Omental fat pad (tissue), 4 donors: ENCODE results near the gene SCGB1D4. TPM values are rescaled to one million over a fixed set of nuclear protein-coding genes. Genes with fewer than 3 reads are reported as not detected.

Experiments
- ATAC-seq: fragments of 150-250 bp; one replicate; pipeline ENCODE4 v1.9.1; 2016; ENCODE audit warnings: mild to moderate bottlenecking, moderate library complexity; ENCODE audit not compliant: low FRiP score
- DNase-seq: peaks from one replicate; pipeline ENCODE4 v3.0.0-alpha.2; 2019; ENCODE audit warnings: low spot score
- CTCF ChIP-seq, 3 donors: fragments of 450-650 bp; IDR thresholded peaks; one replicate each; pipeline ENCODE4 v1.5.1; 2016 to 2017; ENCODE audit warnings: antibody characterized with exemption in 3 of 3, mild to moderate bottlenecking in 3 of 3, moderate library complexity in 2 of 3
- total RNA-seq, 4 donors: library from RNA; depleted of rRNA; stranded (reverse); fragments of >200 nt; gene quantifications; one replicate each; pipeline ENCODE4 v1.1.0, GENCODE V29; 2016

SCGB1D4 gene
- total RNA-seq, 4 donors from 2014 or later = not detected

GRCh38 chr11:62315431-62315830, 16.6 kb upstream of the SCGB1D4 start:
- no peak for ATAC-seq
- no peak for DNase-seq
- no peak for TF ChIP-seq CTCF (IDR thresholded peaks at IDR 0.05)

GRCh38 chr11:62309991-62310390, 11.1 kb upstream of the SCGB1D4 start:
- TF ChIP-seq CTCF (IDR thresholded peaks at IDR 0.05) = no peak

GRCh38 chr11:62307950-62308349, 9.1 kb upstream of the SCGB1D4 start:
- no peak for DNase-seq
- TF ChIP-seq CTCF (IDR thresholded peaks at IDR 0.05) = no peak
- no peak for ATAC-seq

More at GRCh38 chr11:62309991-62310390, 11.1 kb upstream of the SCGB1D4 start:
- ATAC-seq = no peak
- DNase-seq = no peak

- ATAC-seq = no peak
- TF ChIP-seq CTCF (IDR thresholded peaks at IDR 0.05) = no peak
- no peak for DNase-seq
Measured at GRCh38 chr11:62306227-62306626, 7.4 kb upstream of the SCGB1D4 start.

- ATAC-seq (no peak), DNase-seq (no peak)
- no peak for TF ChIP-seq CTCF (IDR thresholded peaks at IDR 0.05)
Measured at GRCh38 chr11:62295504-62295903, 3.4 kb downstream of the SCGB1D4 start.

GRCh38 chr11:62280452-62280851, 18.4 kb downstream of the SCGB1D4 start:
- no peak for ATAC-seq
- no peak for DNase-seq
- no peak for TF ChIP-seq CTCF (IDR thresholded peaks at IDR 0.05)

GRCh38 chr11:62273789-62274275, 25.0 kb downstream of the SCGB1D4 start:
- DNase-seq (no peak), ATAC-seq (no peak)
- TF ChIP-seq CTCF (IDR thresholded peaks at IDR 0.05) = no peak
